ENCODE results near the gene ZBTB49.

DNA sequence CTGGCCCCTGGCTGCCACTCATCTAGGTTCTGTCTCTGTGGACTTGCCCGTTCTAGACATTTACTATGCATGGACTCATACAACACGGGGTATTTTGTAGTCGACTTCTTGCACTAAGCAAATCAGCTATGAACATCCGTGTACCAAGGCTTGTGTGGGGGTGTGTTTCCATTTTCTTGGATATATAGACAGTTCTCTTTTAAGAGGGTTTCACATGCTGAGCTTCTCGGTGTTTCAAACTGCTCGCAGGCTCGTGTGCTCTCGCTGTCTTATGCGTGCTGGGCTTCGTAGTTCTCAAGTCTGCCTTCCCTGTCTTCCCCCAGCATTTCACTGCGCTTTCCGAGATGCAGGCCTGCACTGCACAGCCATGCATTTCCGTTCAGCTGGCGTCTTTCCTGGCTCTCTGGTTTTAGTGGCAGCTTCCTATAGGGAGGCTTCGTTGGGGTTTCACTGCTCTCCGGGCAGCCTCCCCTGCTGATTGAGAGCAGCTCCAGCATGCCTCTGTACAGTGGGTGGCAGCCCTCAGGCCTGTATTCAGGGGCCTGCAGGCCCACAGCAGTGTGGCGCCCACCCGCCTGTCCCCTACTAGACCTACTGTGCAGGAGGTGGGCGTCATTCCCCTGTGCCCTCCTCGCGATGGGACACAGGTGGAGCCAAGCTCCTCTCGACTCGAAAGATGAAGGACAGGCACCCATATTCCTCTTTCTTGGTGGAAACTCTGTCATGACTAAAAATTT lies 27.6 kb downstream of the ZBTB49 start:
- TF ChIP-seq, protein P1, sequence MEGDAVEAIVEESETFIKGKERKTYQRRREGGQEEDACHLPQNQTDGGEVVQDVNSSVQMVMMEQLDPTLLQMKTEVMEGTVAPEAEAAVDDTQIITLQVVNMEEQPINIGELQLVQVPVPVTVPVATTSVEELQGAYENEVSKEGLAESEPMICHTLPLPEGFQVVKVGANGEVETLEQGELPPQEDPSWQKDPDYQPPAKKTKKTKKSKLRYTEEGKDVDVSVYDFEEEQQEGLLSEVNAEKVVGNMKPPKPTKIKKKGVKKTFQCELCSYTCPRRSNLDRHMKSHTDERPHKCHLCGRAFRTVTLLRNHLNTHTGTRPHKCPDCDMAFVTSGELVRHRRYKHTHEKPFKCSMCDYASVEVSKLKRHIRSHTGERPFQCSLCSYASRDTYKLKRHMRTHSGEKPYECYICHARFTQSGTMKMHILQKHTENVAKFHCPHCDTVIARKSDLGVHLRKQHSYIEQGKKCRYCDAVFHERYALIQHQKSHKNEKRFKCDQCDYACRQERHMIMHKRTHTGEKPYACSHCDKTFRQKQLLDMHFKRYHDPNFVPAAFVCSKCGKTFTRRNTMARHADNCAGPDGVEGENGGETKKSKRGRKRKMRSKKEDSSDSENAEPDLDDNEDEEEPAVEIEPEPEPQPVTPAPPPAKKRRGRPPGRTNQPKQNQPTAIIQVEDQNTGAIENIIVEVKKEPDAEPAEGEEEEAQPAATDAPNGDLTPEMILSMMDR (IDR thresholded peaks at IDR 0.05) = no peak
- no peak for TF ChIP-seq POLR2A (IDR thresholded peaks at IDR 0.05)
